ENCODE data around the gene TRMT2B.

The TRMT2B gene

DNA sequence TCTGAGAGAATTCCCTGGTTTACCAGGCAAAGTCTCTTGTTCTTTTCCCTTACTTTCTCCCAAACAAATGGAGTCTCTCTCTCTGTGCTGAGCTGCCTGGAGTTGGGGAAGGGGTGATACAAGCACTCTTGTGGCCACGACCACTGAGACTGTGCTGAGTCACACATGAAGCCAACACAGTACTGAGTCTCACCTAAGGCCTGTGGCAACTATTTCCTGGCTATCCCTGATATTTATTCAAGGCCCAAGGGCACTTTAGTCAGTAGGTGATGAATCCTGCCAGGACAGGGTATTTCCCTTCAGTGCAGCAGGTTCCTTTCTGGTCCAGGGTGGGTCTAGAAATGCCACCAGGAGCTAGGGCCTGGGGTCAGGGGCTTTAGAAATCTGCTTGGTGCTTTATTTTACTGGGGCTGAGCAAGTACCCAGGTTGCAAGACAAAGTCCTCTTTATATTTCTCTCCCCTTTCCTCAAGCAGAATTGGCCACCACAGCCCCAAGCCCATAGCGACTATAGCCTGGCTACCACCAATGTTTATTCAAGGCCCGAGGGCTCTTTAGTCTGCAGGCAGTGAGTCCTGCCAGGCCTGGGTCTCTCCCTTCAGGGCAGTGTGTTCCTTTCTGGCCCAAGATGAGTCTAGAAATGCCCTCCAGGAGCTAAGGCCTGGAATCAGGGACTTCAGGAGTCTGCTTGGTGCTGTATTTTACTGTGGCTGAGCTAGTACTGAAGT lies 71.9 kb downstream of the TRMT2B start:
- DNase-seq = no peak
- Histone ChIP-seq H3K36me3 (replicated peaks) (no peaks in the 10 kb centered on the region), H3K27ac (no peak overlapping the region), H3K4me3 (ENCODE audit: low read depth, low read length) (no peak overlapping the region), H3K27me3 (replicated peaks) (no peaks in the 10 kb centered on the region)
- TF ChIP-seq, protein P1, sequence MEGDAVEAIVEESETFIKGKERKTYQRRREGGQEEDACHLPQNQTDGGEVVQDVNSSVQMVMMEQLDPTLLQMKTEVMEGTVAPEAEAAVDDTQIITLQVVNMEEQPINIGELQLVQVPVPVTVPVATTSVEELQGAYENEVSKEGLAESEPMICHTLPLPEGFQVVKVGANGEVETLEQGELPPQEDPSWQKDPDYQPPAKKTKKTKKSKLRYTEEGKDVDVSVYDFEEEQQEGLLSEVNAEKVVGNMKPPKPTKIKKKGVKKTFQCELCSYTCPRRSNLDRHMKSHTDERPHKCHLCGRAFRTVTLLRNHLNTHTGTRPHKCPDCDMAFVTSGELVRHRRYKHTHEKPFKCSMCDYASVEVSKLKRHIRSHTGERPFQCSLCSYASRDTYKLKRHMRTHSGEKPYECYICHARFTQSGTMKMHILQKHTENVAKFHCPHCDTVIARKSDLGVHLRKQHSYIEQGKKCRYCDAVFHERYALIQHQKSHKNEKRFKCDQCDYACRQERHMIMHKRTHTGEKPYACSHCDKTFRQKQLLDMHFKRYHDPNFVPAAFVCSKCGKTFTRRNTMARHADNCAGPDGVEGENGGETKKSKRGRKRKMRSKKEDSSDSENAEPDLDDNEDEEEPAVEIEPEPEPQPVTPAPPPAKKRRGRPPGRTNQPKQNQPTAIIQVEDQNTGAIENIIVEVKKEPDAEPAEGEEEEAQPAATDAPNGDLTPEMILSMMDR (IDR thresholded peaks at IDR 0.05; ENCODE audit: low read depth, low read length, missing control alignments) = no peak
- in situ Hi-C loops (cut with HindIII; ENCODE audit: low pct_ligation_motif_present, low sequenced_read_pairs) = no loop called here

DNA sequence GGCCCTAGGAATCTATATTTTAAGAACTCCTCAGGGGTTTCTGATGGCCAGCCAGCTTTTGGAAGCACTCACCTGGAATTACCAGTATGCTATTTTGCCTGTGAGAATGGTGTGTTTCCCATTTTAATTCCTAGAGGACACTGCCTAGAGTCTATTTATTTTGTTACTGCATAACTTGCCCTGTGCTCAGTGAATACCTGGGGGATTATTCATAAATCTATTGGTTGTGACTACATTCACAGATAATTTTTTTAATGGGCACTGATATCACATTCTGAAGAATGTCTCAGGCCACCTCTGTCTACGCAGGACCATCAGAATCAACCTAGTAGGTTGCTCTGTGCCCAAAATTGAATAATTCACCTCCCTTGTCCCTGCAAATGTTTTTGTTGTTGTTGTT lies 75.7 kb downstream of the TRMT2B start:
- no peak overlapping the region for H3K4me3 ChIP-seq (ENCODE audit: low read depth, low read length)
- in situ Hi-C loops (cut with HindIII; ENCODE audit: low pct_ligation_motif_present, low sequenced_read_pairs) = no loop called here
- TF ChIP-seq, protein P1 (IDR thresholded peaks at IDR 0.05; ENCODE audit: low read depth, low read length, missing control alignments) = no peak
- no peak overlapping the region for H3K27ac ChIP-seq
- no peaks in the 10 kb centered on the region for H3K27me3 ChIP-seq (replicated peaks)
- no peaks in the 10 kb centered on the region for H3K36me3 ChIP-seq (replicated peaks)
- DNase-seq = no peak

DNA sequence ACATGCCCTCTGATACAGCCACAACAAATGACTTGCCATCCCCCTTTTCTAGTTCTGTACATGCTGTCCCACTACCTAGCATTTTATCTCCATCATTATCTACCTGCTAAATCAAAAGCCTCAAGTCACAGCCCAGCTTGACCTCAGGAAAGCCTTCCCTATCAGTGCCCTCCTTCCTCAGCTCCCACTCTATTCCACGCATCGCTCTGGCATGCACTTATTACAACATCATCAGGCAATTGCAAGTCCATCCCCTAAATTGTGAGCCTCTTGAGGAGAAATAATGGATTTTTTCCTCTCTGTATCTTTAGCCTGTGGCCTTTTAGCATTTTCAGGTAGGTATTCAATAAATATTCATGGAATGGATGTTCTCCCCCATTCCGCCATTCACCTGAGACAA lies 76.7 kb downstream of the TRMT2B start:
- H3K36me3 ChIP-seq (replicated peaks) = no peaks in the 10 kb centered on the region

DNA sequence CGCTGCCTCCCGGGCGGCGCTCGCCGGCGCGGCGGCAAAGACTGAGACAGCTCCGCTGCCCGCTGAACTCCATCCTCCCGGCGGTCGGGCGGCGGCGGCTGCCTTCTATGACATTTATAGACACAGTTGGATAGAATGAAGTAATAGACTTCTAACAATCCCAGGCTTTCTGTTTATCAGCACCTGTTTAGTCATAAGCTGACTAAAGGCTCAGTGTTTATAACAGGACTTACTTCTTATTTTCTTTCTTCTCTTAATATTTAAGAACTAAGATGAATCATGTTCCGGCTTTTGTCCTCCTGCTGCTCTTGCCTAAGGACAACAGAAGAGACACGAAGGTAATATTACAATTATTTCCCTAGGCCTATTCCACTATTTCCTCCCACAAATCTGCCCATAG lies 78.5 kb downstream of the TRMT2B start:
- Histone ChIP-seq H3K36me3 (replicated peaks) (no peaks in the 10 kb centered on the region), H3K27ac (peak overlapping the region; percentile 36), H3K4me3 (ENCODE audit: low read depth, low read length) (no peak overlapping the region), H3K27me3 (replicated peaks) (no peaks in the 10 kb centered on the region)
- TF ChIP-seq, protein P1 (IDR thresholded peaks at IDR 0.05; ENCODE audit: low read depth, low read length, missing control alignments) = no peak
- in situ Hi-C loops (cut with HindIII; ENCODE audit: low pct_ligation_motif_present, low sequenced_read_pairs) = no loop called here
- no peak for DNase-seq

More for the DNA sequence above, 76.7 kb downstream of the TRMT2B start:
- TF ChIP-seq, protein P1 (IDR thresholded peaks at IDR 0.05; ENCODE audit: low read depth, low read length, missing control alignments) = no peak
- Histone ChIP-seq H3K27me3 (replicated peaks) (no peaks in the 10 kb centered on the region), H3K4me3 (ENCODE audit: low read depth, low read length) (no peak overlapping the region), H3K27ac (no peak overlapping the region)
- in situ Hi-C loops (cut with HindIII; ENCODE audit: low pct_ligation_motif_present, low sequenced_read_pairs) = no loop called here
- no peak for DNase-seq

DNA sequence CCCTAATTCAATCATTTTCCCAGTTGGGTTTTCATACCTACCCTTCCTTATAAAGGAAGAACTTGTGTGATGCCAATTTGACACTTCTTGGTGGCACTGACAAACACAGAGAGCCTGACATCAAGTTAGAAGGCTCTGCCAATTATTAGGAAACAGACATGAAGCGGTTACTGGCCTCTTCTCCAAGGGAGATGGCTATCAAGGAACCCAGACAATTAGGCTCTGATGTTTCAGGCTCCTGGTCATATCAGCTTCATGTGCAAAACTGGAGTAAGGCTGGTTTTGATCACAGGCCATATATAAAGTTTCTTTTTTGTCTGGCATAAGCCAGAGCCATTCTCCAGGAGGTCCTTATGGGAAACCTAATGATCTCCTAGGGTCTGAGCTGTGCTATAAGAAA lies 82.0 kb downstream of the TRMT2B start:
- Histone ChIP-seq H3K36me3 (replicated peaks) (no peaks in the 10 kb centered on the region), H3K27ac (no peak overlapping the region), H3K27me3 (replicated peaks) (no peaks in the 10 kb centered on the region), H3K4me3 (ENCODE audit: low read depth, low read length) (no peak overlapping the region)
- no peak for DNase-seq
- in situ Hi-C loops (cut with HindIII; ENCODE audit: low pct_ligation_motif_present, low sequenced_read_pairs) = no loop called here
- TF ChIP-seq, protein P1 (IDR thresholded peaks at IDR 0.05; ENCODE audit: low read depth, low read length, missing control alignments) = no peak

DNA sequence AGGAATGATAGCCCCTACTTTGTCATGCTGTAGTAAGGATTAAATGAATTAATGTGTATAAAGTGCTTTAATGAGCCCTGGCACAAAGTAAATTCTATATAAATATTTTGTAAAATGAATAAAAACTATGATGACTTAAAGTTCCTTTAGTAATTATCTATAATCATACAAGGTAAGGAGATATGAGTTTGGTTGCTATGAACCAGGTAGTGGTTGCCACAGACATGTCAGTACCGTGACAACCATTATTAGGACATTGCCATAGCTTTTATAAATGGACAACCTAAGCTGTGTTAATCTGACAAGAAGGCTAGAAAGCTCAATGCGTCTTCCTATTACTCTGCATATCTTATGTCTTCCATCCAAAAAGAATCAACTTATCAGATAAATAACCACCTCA lies 82.5 kb downstream of the TRMT2B start, which contains the start of gene ARL13A:
TSS of gene ARL13A (plus strand) at position 301 of the 400 bp plus-strand sequence. CDS start 3,982 bp downstream, outside the sequence.
- Histone ChIP-seq H3K27ac (no peak within 1 kb of the TSS), H3K4me3 (ENCODE audit: low read depth, low read length) (no peak within 1 kb of the TSS), H3K36me3 (replicated peaks) (no peaks in the 10 kb centered on the region), H3K27me3 (replicated peaks) (no peaks in the 10 kb centered on the region)
- no peak for DNase-seq
- in situ Hi-C loops (cut with HindIII; ENCODE audit: low pct_ligation_motif_present, low sequenced_read_pairs) = no loop called here
- TF ChIP-seq, protein P1 (IDR thresholded peaks at IDR 0.05; ENCODE audit: low read depth, low read length, missing control alignments) = no peak
